ENCODE measurements around the gene GRWD1. TPM values are rescaled to one million over a fixed set of nuclear protein-coding genes. Genes with fewer than 3 reads are reported as not detected.

Gene GRWD1
- total RNA-seq, 1 donor = 34.1 TPM

GRCh38 chr19:48501494-48502349, 55.9 kb downstream of the GRWD1 start:
- no peak overlapping the region for H3K4me3 ChIP-seq (ENCODE audit: low read depth, low read length)
- DNase-seq (ENCODE audit: low read depth) = no peak
- no peak for TF ChIP-seq CTCF (IDR thresholded peaks at IDR 0.05; ENCODE audit: insufficient read depth, low read length)

GRCh38 chr19:48502350-48503018, 56.7 kb downstream of the GRWD1 start:
- DNase-seq (ENCODE audit: low read depth) = no peak
- no peak overlapping the region for H3K4me3 ChIP-seq (ENCODE audit: low read depth, low read length)
- no peak for TF ChIP-seq CTCF (IDR thresholded peaks at IDR 0.05; ENCODE audit: insufficient read depth, low read length)

DNA sequence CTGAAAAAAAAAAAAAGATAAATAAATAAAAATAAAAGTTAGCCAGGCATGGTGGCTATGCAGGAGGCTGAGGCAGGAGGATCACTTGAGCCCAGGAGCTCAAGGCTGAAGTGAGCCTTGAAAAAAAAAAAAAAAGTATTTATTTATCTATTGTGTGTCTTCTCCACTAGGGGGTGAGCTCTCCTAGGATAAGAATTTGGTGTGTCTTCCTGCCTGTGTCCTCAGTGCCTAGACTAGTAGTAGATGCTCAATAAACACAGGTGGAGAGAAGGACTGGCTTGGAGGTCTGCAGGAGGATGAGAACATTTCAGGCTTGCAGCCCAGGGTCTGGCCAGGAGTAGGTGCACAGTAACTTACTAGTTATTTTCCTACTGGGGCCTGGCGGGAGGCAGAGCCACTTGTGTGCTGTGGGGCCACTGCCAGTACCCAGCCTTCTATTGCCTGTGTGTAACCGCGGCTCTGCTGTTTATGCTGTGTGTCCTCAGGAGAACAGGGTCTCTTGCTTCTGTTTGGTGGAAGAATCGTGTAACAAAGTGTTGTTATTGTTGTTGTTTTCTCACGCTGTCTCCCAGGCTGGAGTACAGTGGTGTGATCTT, 60.5 kb downstream of the GRWD1 start:
- DNase-seq (ENCODE audit: low read depth) = peak; percentile 68
- peak; percentile 52 for TF ChIP-seq CTCF (IDR thresholded peaks at IDR 0.05; ENCODE audit: insufficient read depth, low read length)
- H3K4me3 ChIP-seq (ENCODE audit: low read depth, low read length) = no peak overlapping the region

Other genes starting within 250 kb of the GRWD1 start
- 13.8 and 27.8 TPM in 2 replicates for gene CARD8, start 190.1 kb upstream of the GRWD1 start, total RNA-seq (ENCODE audit: low replicate concordance)
- 0.08 and 0.54 TPM in 2 replicates for gene ZNF114, start 175.9 kb upstream of the GRWD1 start, total RNA-seq (ENCODE audit: low replicate concordance)
- 93.3 and 369 TPM in 2 replicates for gene EMP3, start 120.4 kb upstream of the GRWD1 start, total RNA-seq (ENCODE audit: low replicate concordance)
- 2.2 and 5.0 TPM in 2 replicates for gene TMEM143, start 82.0 kb upstream of the GRWD1 start, total RNA-seq (ENCODE audit: low replicate concordance)
- not detected in 2 replicates for gene SYNGR4, start 81.6 kb upstream of the GRWD1 start, total RNA-seq (ENCODE audit: low replicate concordance)
- gene KDELR1, start 54.4 kb upstream of the GRWD1 start, total RNA-seq (ENCODE audit: low replicate concordance) = 23.7 and 140 TPM in 2 replicates
- gene GRIN2D, start 52.3 kb upstream of the GRWD1 start, total RNA-seq (ENCODE audit: low replicate concordance) = 1.2 and 2.2 TPM in 2 replicates
- gene KCNJ14, start 9.6 kb downstream of the GRWD1 start, total RNA-seq (ENCODE audit: low replicate concordance) = 0.54 and 1.3 TPM in 2 replicates
- gene CYTH2, start 23.4 kb downstream of the GRWD1 start, total RNA-seq (ENCODE audit: low replicate concordance) = 51.3 and 107 TPM in 2 replicates
- gene LMTK3, start 65.9 kb downstream of the GRWD1 start, total RNA-seq (ENCODE audit: low replicate concordance) = not detected in 2 replicates
- not detected in 2 replicates for gene SULT2B1, start 106.2 kb downstream of the GRWD1 start, total RNA-seq (ENCODE audit: low replicate concordance)
- not detected in 2 replicates for gene SPACA4, start 160.8 kb downstream of the GRWD1 start, total RNA-seq (ENCODE audit: low replicate concordance)
- gene FAM83E, start 169.1 kb downstream of the GRWD1 start, total RNA-seq (ENCODE audit: low replicate concordance) = 0.18 TPM in 1 of 2 replicates, not detected in the other
- gene RPL18, start 173.2 kb downstream of the GRWD1 start, total RNA-seq (ENCODE audit: low replicate concordance) = 1,782 and 2,036 TPM in 2 replicates
- gene SPHK2, start 173.5 kb downstream of the GRWD1 start, total RNA-seq (ENCODE audit: low replicate concordance) = 10.9 and 16.3 TPM in 2 replicates
- 20.9 and 48.8 TPM in 2 replicates for gene DBP, start 191.4 kb downstream of the GRWD1 start, total RNA-seq (ENCODE audit: low replicate concordance)
- 2.3 and 14.5 TPM in 2 replicates for gene CA11, start 200.2 kb downstream of the GRWD1 start, total RNA-seq (ENCODE audit: low replicate concordance)
- gene NTN5, start 227.0 kb downstream of the GRWD1 start, total RNA-seq (ENCODE audit: low replicate concordance) = 0.09 TPM in 1 of 2 replicates, not detected in the other
- not detected in 2 replicates for gene FUT2, start 250.0 kb downstream of the GRWD1 start, total RNA-seq (ENCODE audit: low replicate concordance)

All from fibroblast of the aortic adventitia (primary cell).